SK-N-SH (cell line): ENCODE results near the gene PHKB.
"Not testable (repeated sequence)": the region's sequence is repeated elsewhere in the genome, so short reads cannot be mapped to it uniquely, and the experiment has no call there.

Experiments used
- EZH2phosphoT487 ChIP-seq: fragments of 200-600 bp; sonication (generic); IDR thresholded peaks from 2 replicates; pipeline ENCODE4 v1.6.1; 2017; ENCODE audit warnings: low read depth, mixed run types, mild to moderate bottlenecking, antibody characterized with exemption, moderate library complexity, borderline replicate concordance
- RFX5 ChIP-seq: IDR thresholded peaks from 2 replicates; pipeline ENCODE4 v1.6.1; 2012; ENCODE audit warnings: mild to moderate bottlenecking, improper control_type of control experiment, low read length
- SMC3 ChIP-seq: IDR thresholded peaks from 2 replicates; pipeline ENCODE4 v1.6.1; 2012; ENCODE audit warnings: low read depth, low read length, improper control_type of control experiment
- TCF12 ChIP-seq: IDR thresholded peaks from 2 replicates; pipeline ENCODE4 v1.4.0; 2012
- TF ChIP-seq, protein P1 (sequence below): fragments of 200-600 bp; sonication (generic); IDR thresholded peaks from 2 replicates; pipeline ENCODE4 v1.6.1; 2017; ENCODE audit warnings: antibody characterized with exemption, mild to moderate bottlenecking, moderate library complexity

DNA sequence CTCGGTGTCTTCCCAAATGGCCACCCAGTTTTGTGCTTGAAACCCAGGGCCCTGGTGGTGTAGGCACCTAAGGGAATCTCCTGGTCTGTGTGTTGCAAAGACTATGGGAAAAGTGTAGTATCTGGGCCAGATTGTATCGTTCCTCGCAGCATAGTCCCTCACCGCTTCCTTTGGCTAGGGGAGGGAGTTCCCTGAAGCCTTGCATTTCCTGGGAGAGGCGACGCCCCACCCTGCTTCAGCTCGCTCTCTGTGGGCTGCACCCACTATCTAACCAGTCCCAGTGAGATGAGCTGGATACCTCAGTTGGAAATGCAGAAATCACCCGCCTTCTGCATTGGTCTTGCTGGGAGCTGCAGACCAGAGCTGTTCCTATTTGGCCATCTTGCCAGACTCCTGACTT is 93.5 kb downstream of the PHKB start:
- TF ChIP-seq SMC3, RFX5, EZH2phosphoT487, TCF12: not testable (repeated sequence)
- TF ChIP-seq, protein P1, sequence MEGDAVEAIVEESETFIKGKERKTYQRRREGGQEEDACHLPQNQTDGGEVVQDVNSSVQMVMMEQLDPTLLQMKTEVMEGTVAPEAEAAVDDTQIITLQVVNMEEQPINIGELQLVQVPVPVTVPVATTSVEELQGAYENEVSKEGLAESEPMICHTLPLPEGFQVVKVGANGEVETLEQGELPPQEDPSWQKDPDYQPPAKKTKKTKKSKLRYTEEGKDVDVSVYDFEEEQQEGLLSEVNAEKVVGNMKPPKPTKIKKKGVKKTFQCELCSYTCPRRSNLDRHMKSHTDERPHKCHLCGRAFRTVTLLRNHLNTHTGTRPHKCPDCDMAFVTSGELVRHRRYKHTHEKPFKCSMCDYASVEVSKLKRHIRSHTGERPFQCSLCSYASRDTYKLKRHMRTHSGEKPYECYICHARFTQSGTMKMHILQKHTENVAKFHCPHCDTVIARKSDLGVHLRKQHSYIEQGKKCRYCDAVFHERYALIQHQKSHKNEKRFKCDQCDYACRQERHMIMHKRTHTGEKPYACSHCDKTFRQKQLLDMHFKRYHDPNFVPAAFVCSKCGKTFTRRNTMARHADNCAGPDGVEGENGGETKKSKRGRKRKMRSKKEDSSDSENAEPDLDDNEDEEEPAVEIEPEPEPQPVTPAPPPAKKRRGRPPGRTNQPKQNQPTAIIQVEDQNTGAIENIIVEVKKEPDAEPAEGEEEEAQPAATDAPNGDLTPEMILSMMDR, result not testable (repeated sequence)
